A673 (cell line): ENCODE results near the gene COL11A2. TPM values are rescaled to one million over a fixed set of nuclear protein-coding genes. Genes with fewer than 3 reads are reported as not detected.

Experiments
- BruUV-seq: library from RNA; stranded (reverse); fragments of 400-500 nt; replicated peaks from 2 replicates; lab custom pipeline; 2021; lab: Mats Ljungman, UMichigan
- CTCF ChIA-PET: fragments of 300-600 bp; sonication (Branson Sonifier 250); formaldehyde crosslinking; loops from one replicate; lab custom pipeline; 2022; ENCODE audit warnings: antibody characterized with exemption; lab: Charles Lee
- POLR2A ChIA-PET: fragments of 300-600 bp; sonication (Branson Sonifier 250); formaldehyde crosslinking; loops from one replicate; lab custom pipeline; 2022; ENCODE audit warnings: antibody characterized with exemption; ENCODE audit not compliant: low non-redundant PET; lab: Charles Lee
- DNase-seq: peaks from one replicate; pipeline ENCODE4 v3.0.0-alpha.2; 2015; ENCODE audit warnings: low spot score
- H3K27ac ChIP-seq: fragments of 200-600 bp; sonication (generic); 2 replicates; pipeline ENCODE4 v1.5.1; 2016; ENCODE audit warnings: mixed run types, low read depth, mild to moderate bottlenecking, mixed read lengths, antibody characterized with exemption, low read length; ENCODE audit not compliant: poor library complexity, severe bottlenecking
- H3K27me3 ChIP-seq: fragments of 200-600 bp; sonication (generic); replicated peaks from 2 replicates; pipeline ENCODE4 v1.6.1; 2017; ENCODE audit warnings: mixed run types, low read depth, mild to moderate bottlenecking, mixed read lengths, antibody characterized with exemption, low read length; ENCODE audit not compliant: insufficient read depth, poor library complexity
- H3K36me3 ChIP-seq: fragments of 200-600 bp; sonication (generic); 2 replicates; pipeline ENCODE4 v1.6.1; 2016; ENCODE audit warnings: mixed run types, mild to moderate bottlenecking, mixed read lengths, antibody characterized with exemption, low read length; ENCODE audit not compliant: insufficient read depth, poor library complexity, severe bottlenecking
- H3K4me1 ChIP-seq: fragments of 200-600 bp; sonication (generic); 2 replicates; pipeline ENCODE4 v1.6.1; 2017; ENCODE audit warnings: mixed run types, mild to moderate bottlenecking, mixed read lengths, antibody characterized with exemption, low read length; ENCODE audit not compliant: insufficient read depth, poor library complexity, severe bottlenecking
- H3K4me3 ChIP-seq: fragments of 200-600 bp; sonication (generic); 2 replicates; pipeline ENCODE4 v1.5.1; 2016; ENCODE audit warnings: low read depth, mixed run types, mild to moderate bottlenecking, mixed read lengths, low read length; ENCODE audit not compliant: poor library complexity, severe bottlenecking
- H3K9me3 ChIP-seq: fragments of 200-600 bp; sonication (generic); 2 replicates; pipeline ENCODE4 v1.6.1; 2016; ENCODE audit warnings: mixed run types, low read depth, mild to moderate bottlenecking, mixed read lengths, antibody characterized with exemption, low read length; ENCODE audit not compliant: poor library complexity, severe bottlenecking
- CTCF ChIP-seq: fragments of 300-800, 200-600 bp; sonication (generic); conservative IDR thresholded peaks from 2 replicates; pipeline ENCODE4 v1.5.1; 2017; ENCODE audit warnings: low read depth, mild to moderate bottlenecking, antibody characterized with exemption, low read length, moderate library complexity, mixed read lengths
- EZH2 ChIP-seq: fragments of 200-600 bp; sonication (generic); IDR thresholded peaks from 2 replicates; pipeline ENCODE4 v1.6.1; 2017; ENCODE audit warnings: borderline replicate concordance, low read depth, mild to moderate bottlenecking, mixed read lengths, antibody characterized with exemption, low read length; ENCODE audit not compliant: poor library complexity, severe bottlenecking
- intact Hi-C: fragments of 100-400 bp; cut with micrococcal nuclease; formaldehyde crosslinking; loops from one replicate; pipeline ENCODE4 v1.10.0; 2022; ENCODE audit not compliant: unreplicated experiment
- total RNA-seq: library from RNA; stranded (reverse); gene quantifications from 2 replicates; pipeline ENCODE4 v1.2.3, GENCODE V29; 2021

The COL11A2 gene
- total RNA-seq, 1 experiment from 2014 or later, result 1.6 TPM

- DNase-seq, result no peak
- no peaks in the 10 kb centered on the region for H3K9me3 ChIP-seq
- ChIA-PET CTCF (no interaction called here), POLR2A (no interaction called here)
- TF ChIP-seq EZH2 (no peak), CTCF (no peak)
- H3K4me1 ChIP-seq, result peaks cover 9% of the 10 kb centered on the region
- no TSS peak for BruUV-seq
- no peaks in the 10 kb centered on the region for H3K36me3 ChIP-seq
- intact Hi-C loops, result no loop called here
- H3K4me3 ChIP-seq, result no peak overlapping the region
- H3K27ac ChIP-seq, result no peak overlapping the region
- H3K27me3 ChIP-seq, result no peaks in the 10 kb centered on the region
These were observed 23.2 kb upstream of the COL11A2 start for GRCh38 chr6:33215271-33216116.

GRCh38 chr6:33213989-33214335, 21.7 kb upstream of the COL11A2 start:
- Histone ChIP-seq H3K27me3 (no peaks in the 10 kb centered on the region), H3K4me1 (peaks cover 9% of the 10 kb centered on the region), H3K36me3 (peaks cover 11% of the 10 kb centered on the region), H3K9me3 (no peaks in the 10 kb centered on the region), H3K4me3 (peak overlapping the region; percentile 53), H3K27ac (no peak overlapping the region)
- ChIA-PET POLR2A (no interaction called here), CTCF (no interaction called here)
- no TSS peak for BruUV-seq
- no peak for DNase-seq
- TF ChIP-seq EZH2 (no peak), CTCF (no peak)
- intact Hi-C loops, result no loop called here

- TF ChIP-seq CTCF (no peak), EZH2 (no peak)
- DNase-seq, result no peak
- no TSS peak for BruUV-seq
These were observed 21.1 kb upstream of the COL11A2 start for GRCh38 chr6:33213166-33213988.

More at GRCh38 chr6:33213166-33213988, 21.1 kb upstream of the COL11A2 start:
- Histone ChIP-seq H3K36me3 (peaks cover 11% of the 10 kb centered on the region), H3K27me3 (no peaks in the 10 kb centered on the region), H3K4me3 (peak overlapping the region; percentile 53), H3K9me3 (no peaks in the 10 kb centered on the region), H3K27ac (peak overlapping the region; percentile 50), H3K4me1 (peaks cover 9% of the 10 kb centered on the region)
- CTCF ChIA-PET, result interaction anchor here (1.1 kb wide), 1 partner anchor 35 kb away, joined by 4 read pairs; no protein-coding TSS in a partner anchor
- POLR2A ChIA-PET, result no interaction called here
- intact Hi-C loops, result no loop called here
